Transverse colon (tissue), 4 donors: ENCODE measurements around the gene LDHD. TPM values are rescaled to one million over a fixed set of nuclear protein-coding genes. Genes with fewer than 3 reads are reported as not detected.

Source experiments
- DNase-seq: peaks from one replicate; pipeline ENCODE4 v3.0.0-alpha.2; 2019
- H3K27ac ChIP-seq, 4 donors: fragments of 200-600 bp; sonication (generic); 2 replicates each; pipeline ENCODE4 v1.5.1; 2016 to 2018; ENCODE audit warnings: inconsistent platforms in 4 of 4
- H3K27me3 ChIP-seq: fragments of 200-600 bp; sonication (generic); 2 replicates; pipeline ENCODE4 v1.5.1; 2017; ENCODE audit warnings: inconsistent platforms
- H3K36me3 ChIP-seq, 4 donors: fragments of 200-600 bp; sonication (generic); 2 replicates each; pipeline ENCODE4 v1.5.1; 2017 to 2019; ENCODE audit warnings: inconsistent platforms in 4 of 4
- H3K4me1 ChIP-seq, 4 donors: fragments of 200-600 bp; sonication (generic); 2 replicates each; pipeline ENCODE4 v1.5.1; 2017 to 2020; ENCODE audit warnings: inconsistent platforms in 4 of 4
- H3K4me3 ChIP-seq, 4 donors: fragments of 200-600 bp; sonication (generic); 1 replicate in 1 of 4; 2 replicates in 3 of 4; pipeline versions ENCODE4 v1.5.1 to v1.6.1; 2017 to 2019; ENCODE audit warnings: inconsistent platforms in 4 of 4
- H3K9me3 ChIP-seq, 2 donors: fragments of 200-600 bp; sonication (generic); 2 replicates each; pipeline ENCODE4 v1.5.1; 2017 to 2019; ENCODE audit warnings: inconsistent platforms in 2 of 2
- CTCF ChIP-seq, 5 experiments: fragments of 200-600 bp in 3 of 5; fragments of 450-650 bp in 2 of 5; sonication (generic) in 3 of 5; IDR thresholded peaks; 1 replicate in 2 of 5; 2 replicates in 3 of 5; pipeline ENCODE4 v1.5.1; 2016 to 2017; ENCODE audit warnings: antibody characterized with exemption in 5 of 5, inconsistent platforms in 3 of 5, mild to moderate bottlenecking in 2 of 5, moderate library complexity in 1 of 5
- EP300 ChIP-seq: sonication (generic); formaldehyde crosslinking; IDR thresholded peaks from one replicate; pipeline ENCODE4 v1.6.1; 2017; ENCODE audit warnings: antibody characterized with exemption, low read depth
- POLR2A ChIP-seq: fragments of 450-650 bp; IDR thresholded peaks from one replicate; pipeline ENCODE4 v1.6.1; 2016; ENCODE audit warnings: antibody characterized with exemption, mild to moderate bottlenecking, moderate library complexity
- POLR2AphosphoS5 ChIP-seq, 3 donors: sonication (generic); formaldehyde crosslinking; IDR thresholded peaks; one replicate each; pipeline ENCODE4 v1.6.1; 2016; ENCODE audit warnings: antibody characterized with exemption in 3 of 3
- WGBS, 2 donors: methylation state at CpG; one replicate each; pipeline ENCODE4 v1.1.5; 2018; ENCODE audit warnings: low coverage in 1 of 2; 5-methylcytosine and 5-hydroxymethylcytosine counted together
- in situ Hi-C, 4 donors: fragments of 200-750 bp; cut with MboI; loops; one replicate each; pipeline versions ENCODE4 v1.15.0 to v1.15.1; 2017; ENCODE audit warnings: low sequenced_read_pairs in 3 of 4, low pct_ligation_motif_present in 1 of 4, low pct_unique_long_range_greater_than_20kb in 1 of 4
- intact Hi-C: fragments of 100-400 bp; cut with DNase I; formaldehyde crosslinking; loops from one replicate; pipeline ENCODE4 v1.15.1; 2023; ENCODE audit warnings: low total_unique reads
- total RNA-seq, 4 donors: library from RNA; depleted of rRNA; stranded (reverse); fragments of >200 nt; gene quantifications; one replicate each; pipeline ENCODE4 v1.1.0, GENCODE V29; 2016

LDHD gene
- total RNA-seq, 4 donors from 2014 or later = 38.4 to 198 (median 104) TPM

GRCh38 chr16:75148311-75149195 lies 32.0 kb upstream of the LDHD start, which contains the start of gene ZFP1:
Gene ZFP1, plus strand, starts transcription at chr16:75148524. Its CDS starts 4,428 bp downstream, at chr16:75152952.
- in situ Hi-C loops (no loop called here), intact Hi-C loops (no loop called here)
- TF ChIP-seq EP300 = no peak
- peak; percentile 65 for TF ChIP-seq POLR2A
- TF ChIP-seq CTCF (IDR thresholded peaks at IDR 0.05) = no peak
- TF ChIP-seq POLR2AphosphoS5 (IDR thresholded peaks at IDR 0.05) = peak; percentile 56 to 86 (median 66)
- Histone ChIP-seq H3K27ac (peak within 1 kb of the TSS; percentile 96 to 100 (median 98)), H3K9me3 (peaks cover 9 to 19% of the 10 kb centered on the region in 2 donors), H3K27me3 (no peaks in the 10 kb centered on the region), H3K36me3 (peaks cover 0 to 18% (median 0%) of the 10 kb centered on the region in 4 donors), H3K4me1 (peaks cover 0 to 10% (median 0%) of the 10 kb centered on the region in 4 donors), H3K4me3 (peak within 1 kb of the TSS; percentile 86 to 100 (median 94))
- DNase-seq = peak; percentile 96
- WGBS, 2 donors = 0 to 1% methylated on average over 15 to 61 of the region's 93 CpGs

GRCh38 chr16:75147968-75148310 lies 31.4 kb upstream of the LDHD start:
- Histone ChIP-seq H3K9me3 (peaks cover 9 to 19% of the 10 kb centered on the region in 2 donors), H3K36me3 (peaks cover 0 to 14% (median 0%) of the 10 kb centered on the region in 4 donors), H3K4me1 (peaks cover 0 to 10% (median 0%) of the 10 kb centered on the region in 4 donors), H3K4me3 (peak overlapping the region in 3 of 4 donors; percentile 86 to 95 (median 93)), H3K27ac (peak overlapping the region; percentile 96 to 100 (median 98)), H3K27me3 (no peaks in the 10 kb centered on the region)
- intact Hi-C loops (no loop called here), in situ Hi-C loops (no loop called here)
- DNase-seq = no peak
- TF ChIP-seq CTCF (IDR thresholded peaks at IDR 0.05) (no peak), EP300 (no peak), POLR2AphosphoS5 (IDR thresholded peaks at IDR 0.05) (no peak), POLR2A (no peak)
- 30 to 41% methylated on average over 3 of the region's 3 CpGs for WGBS, 2 donors

- Histone ChIP-seq H3K4me3 (no peak overlapping the region), H3K27me3 (no peaks in the 10 kb centered on the region), H3K4me1 (peaks cover 0 to under 1% (median 0%) of the 10 kb centered on the region in 4 donors), H3K36me3 (no peaks in the 10 kb centered on the region), H3K9me3 (no peaks in the 10 kb centered on the region), H3K27ac (no peak overlapping the region)
- in situ Hi-C loops = no loop called here
- no peak for DNase-seq
- 67 to 74% methylated on average over 5 to 6 of the region's 6 CpGs for WGBS, 2 donors
- TF ChIP-seq EP300 (no peak), POLR2AphosphoS5 (IDR thresholded peaks at IDR 0.05) (no peak), CTCF (IDR thresholded peaks at IDR 0.05) (no peak), POLR2A (no peak)
- intact Hi-C loops = no loop called here
Observed at GRCh38 chr16:75143941-75144340, 27.4 kb upstream of the LDHD start.

- DNase-seq = no peak
- Histone ChIP-seq H3K27ac (no peak overlapping the region), H3K4me3 (no peak overlapping the region), H3K36me3 (no peaks in the 10 kb centered on the region), H3K27me3 (no peaks in the 10 kb centered on the region), H3K9me3 (no peaks in the 10 kb centered on the region), H3K4me1 (peaks cover 0 to 5% (median 0%) of the 10 kb centered on the region in 4 donors)
- in situ Hi-C loops (no loop called here), intact Hi-C loops (no loop called here)
- WGBS, 2 donors = 63 to 82% methylated on average over 5 of the region's 5 CpGs
- no peak for TF ChIP-seq POLR2A
- peak in 2 of 5 experiments; percentile 28 to 36 for TF ChIP-seq CTCF (IDR thresholded peaks at IDR 0.05)
Observed at GRCh38 chr16:75139498-75139897, 22.9 kb upstream of the LDHD start.
